ENCODE results near the gene HNRNPUL2.
"Not testable (repeated sequence)": the region's sequence is repeated elsewhere in the genome, so short reads cannot be mapped to it uniquely, and the experiment has no call there.

- TF ChIP-seq POLR2AphosphoS5 (IDR thresholded peaks at IDR 0.05; ENCODE audit: low read depth, low read length); EP300 (IDR thresholded peaks at IDR 0.05; ENCODE audit: borderline replicate concordance in 1 of 2, low read depth in 1 of 2, low read length in 1 of 2); SIN3A (IDR thresholded peaks at IDR 0.05; ENCODE audit: borderline replicate concordance, low read depth, low read length); EZH2phosphoT487 (IDR thresholded peaks at IDR 0.05; ENCODE audit: borderline replicate concordance, low read depth); CHD2 (IDR thresholded peaks at IDR 0.05; ENCODE audit: low read length, partially characterized antibody): not testable (repeated sequence)
- TF ChIP-seq, protein P1, sequence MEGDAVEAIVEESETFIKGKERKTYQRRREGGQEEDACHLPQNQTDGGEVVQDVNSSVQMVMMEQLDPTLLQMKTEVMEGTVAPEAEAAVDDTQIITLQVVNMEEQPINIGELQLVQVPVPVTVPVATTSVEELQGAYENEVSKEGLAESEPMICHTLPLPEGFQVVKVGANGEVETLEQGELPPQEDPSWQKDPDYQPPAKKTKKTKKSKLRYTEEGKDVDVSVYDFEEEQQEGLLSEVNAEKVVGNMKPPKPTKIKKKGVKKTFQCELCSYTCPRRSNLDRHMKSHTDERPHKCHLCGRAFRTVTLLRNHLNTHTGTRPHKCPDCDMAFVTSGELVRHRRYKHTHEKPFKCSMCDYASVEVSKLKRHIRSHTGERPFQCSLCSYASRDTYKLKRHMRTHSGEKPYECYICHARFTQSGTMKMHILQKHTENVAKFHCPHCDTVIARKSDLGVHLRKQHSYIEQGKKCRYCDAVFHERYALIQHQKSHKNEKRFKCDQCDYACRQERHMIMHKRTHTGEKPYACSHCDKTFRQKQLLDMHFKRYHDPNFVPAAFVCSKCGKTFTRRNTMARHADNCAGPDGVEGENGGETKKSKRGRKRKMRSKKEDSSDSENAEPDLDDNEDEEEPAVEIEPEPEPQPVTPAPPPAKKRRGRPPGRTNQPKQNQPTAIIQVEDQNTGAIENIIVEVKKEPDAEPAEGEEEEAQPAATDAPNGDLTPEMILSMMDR (IDR thresholded peaks at IDR 0.05), result not testable (repeated sequence)
These were observed 22.7 kb upstream of the HNRNPUL2 start for GRCh38 chr11:62749931-62750330.

All from SK-N-SH (cell line).